ENCODE measurements around the gene NELFA. TPM values are rescaled to one million over a fixed set of nuclear protein-coding genes. Genes with fewer than 3 reads are reported as not detected.

Gene NELFA
- total and polyA plus RNA-seq, 2 experiments from 2014 or later = 54.4 to 71.4 TPM

DNA sequence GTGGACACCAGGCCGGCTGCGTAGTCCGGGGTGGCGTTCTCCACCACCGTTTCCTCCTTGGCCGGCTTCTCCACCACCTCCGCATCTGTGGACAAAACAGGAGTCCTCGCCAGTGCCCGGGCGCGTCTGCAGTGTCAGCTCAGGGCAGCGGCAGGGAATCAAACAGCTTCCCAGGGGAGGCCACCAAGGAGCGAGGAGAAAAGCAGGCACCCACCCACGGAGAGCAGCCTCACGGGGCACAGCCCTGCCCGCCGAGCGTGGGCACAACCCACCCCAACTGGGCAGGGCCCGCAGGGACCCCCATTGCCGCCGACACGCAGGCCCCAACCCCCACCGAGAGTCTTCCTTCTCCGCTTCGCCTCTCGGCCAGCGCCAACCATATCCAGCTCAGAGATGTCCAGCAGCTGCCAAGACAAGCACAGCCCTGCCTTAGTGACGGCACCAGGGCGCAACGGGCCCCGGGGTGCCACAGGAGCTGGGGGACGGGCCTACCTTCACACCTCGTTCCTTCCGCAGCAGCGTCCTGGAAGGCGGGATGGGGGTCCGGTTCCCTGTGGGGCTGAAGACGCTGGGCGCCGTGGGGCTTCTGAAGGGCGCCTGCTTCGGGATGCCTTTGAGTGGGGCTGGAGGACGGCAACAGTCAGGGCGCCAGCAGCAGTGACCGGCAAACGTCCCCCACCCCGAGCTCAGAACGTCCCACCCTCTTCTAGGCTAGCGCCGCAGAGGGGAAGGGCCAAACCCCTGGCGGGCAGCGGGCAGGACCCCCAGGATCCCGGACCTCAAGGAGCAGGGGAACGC is 22.8 kb downstream of the NELFA start:
- Histone ChIP-seq H3K4me1 (ENCODE audit: low read depth) (no peaks in the 10 kb centered on the region), H3K9me3 (ENCODE audit: low read depth) (no peaks in the 10 kb centered on the region), H3K36me3 (peaks cover 36% of the 10 kb centered on the region), H3K27me3 (no peaks in the 10 kb centered on the region), H3K27ac (no peak overlapping the region), H3K4me3 (no peak overlapping the region)
- DNase-seq (ENCODE audit: low read depth in 1 of 2, low spot score in 1 of 2) = no peak
- TF ChIP-seq, protein P1, sequence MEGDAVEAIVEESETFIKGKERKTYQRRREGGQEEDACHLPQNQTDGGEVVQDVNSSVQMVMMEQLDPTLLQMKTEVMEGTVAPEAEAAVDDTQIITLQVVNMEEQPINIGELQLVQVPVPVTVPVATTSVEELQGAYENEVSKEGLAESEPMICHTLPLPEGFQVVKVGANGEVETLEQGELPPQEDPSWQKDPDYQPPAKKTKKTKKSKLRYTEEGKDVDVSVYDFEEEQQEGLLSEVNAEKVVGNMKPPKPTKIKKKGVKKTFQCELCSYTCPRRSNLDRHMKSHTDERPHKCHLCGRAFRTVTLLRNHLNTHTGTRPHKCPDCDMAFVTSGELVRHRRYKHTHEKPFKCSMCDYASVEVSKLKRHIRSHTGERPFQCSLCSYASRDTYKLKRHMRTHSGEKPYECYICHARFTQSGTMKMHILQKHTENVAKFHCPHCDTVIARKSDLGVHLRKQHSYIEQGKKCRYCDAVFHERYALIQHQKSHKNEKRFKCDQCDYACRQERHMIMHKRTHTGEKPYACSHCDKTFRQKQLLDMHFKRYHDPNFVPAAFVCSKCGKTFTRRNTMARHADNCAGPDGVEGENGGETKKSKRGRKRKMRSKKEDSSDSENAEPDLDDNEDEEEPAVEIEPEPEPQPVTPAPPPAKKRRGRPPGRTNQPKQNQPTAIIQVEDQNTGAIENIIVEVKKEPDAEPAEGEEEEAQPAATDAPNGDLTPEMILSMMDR (IDR thresholded peaks at IDR 0.05; ENCODE audit: low read depth, low read length) = no peak

DNA sequence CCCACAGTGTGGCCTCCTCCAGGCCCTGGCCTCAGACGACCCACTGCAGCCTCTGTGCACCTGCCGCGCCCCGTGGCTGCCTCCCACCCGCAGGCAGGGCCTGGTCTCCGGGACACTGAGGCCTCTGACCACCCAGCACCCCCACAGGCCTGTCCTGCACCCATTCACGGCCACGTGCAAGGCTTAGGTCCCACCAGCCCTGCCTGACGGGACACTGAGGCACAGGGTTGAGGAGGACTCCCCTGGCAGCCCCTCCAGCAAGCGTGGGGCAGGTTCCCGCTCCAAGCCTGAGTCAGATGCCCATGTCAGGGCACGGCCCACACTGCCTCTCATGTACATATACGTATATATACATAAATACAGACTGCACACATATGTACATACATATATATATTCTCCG is 23.5 kb downstream of the NELFA start:
- Histone ChIP-seq H3K4me1 (ENCODE audit: low read depth) (no peaks in the 10 kb centered on the region), H3K27me3 (no peaks in the 10 kb centered on the region), H3K36me3 (peaks cover 36% of the 10 kb centered on the region), H3K9me3 (ENCODE audit: low read depth) (no peaks in the 10 kb centered on the region), H3K4me3 (no peak overlapping the region), H3K27ac (no peak overlapping the region)
- TF ChIP-seq, protein P1 (IDR thresholded peaks at IDR 0.05; ENCODE audit: low read depth, low read length) = no peak
- no peak for DNase-seq (ENCODE audit: low read depth in 1 of 2, low spot score in 1 of 2)

DNA sequence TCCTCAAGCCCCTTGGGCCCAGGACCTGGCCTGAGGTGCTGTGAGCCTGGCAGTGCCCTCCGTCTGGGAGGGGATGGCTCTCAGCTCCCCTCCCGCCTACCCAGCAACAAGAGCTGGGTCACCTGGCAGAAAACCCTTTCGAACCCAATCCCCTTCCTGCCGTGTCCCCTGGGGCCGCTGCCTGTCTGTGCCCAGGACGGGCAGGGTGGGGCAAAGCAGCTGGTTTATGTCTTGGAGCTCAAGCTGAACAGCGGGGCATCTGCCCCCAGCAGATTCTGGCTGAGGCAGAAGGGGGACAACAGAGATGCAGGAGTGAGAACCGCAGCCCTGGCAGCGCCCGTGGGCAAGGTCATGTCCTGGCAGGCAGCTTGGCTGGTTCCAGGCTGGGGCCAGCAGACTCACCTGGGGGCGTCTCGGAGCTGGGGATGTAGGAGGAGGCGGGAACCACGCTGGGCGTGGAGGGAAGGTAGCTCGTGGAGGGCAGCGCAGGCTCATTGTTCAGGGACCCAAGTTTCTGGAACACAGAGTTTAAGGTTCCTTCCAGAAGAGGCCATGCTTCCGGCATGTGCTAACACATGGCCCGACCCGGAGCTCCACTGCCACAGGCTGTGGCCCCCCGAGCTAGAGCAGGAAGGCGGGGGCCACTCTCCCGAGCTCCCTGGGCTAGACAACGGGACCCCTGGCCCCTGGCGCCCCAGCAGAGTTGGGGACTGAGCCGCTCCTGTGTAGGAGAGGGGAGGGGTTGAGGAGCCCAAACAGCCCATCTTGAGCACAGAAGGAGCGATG is 24.2 kb downstream of the NELFA start:
- DNase-seq (ENCODE audit: low read depth in 1 of 2, low spot score in 1 of 2) = no peak

DNA sequence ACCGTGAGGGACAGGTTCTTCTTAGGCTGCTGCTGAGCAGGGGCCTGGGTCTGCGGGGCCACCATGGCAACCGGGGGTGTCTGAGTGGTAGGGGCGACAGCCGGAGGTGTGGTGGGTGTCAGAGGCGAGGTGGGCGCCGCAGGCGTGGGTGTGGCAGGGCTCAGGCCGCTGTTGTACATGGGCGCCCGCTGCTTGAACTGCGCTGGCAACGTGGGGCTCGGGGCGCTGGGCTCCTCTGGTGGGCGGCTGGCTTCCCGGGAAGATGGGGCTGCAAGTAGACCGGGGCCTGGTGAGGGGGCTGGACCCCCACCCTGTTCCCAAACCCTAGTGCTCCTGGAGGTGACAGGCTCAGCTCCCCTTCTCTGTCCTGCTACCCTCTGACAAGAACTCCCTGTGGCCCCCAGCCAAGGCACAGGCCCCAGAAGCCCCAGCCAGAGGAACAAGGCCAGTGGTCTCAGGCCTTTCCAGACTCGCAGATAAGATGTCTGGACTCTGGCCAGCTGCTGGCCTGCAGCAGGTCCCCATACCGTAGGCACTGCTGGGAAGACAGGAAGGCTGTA is 24.8 kb downstream of the NELFA start:
- Histone ChIP-seq H3K4me3 (no peak overlapping the region), H3K4me1 (ENCODE audit: low read depth) (no peaks in the 10 kb centered on the region), H3K36me3 (peaks cover 43% of the 10 kb centered on the region), H3K27ac (peak overlapping the region; percentile 64), H3K27me3 (no peaks in the 10 kb centered on the region), H3K9me3 (ENCODE audit: low read depth) (no peaks in the 10 kb centered on the region)
- TF ChIP-seq, protein P1 (IDR thresholded peaks at IDR 0.05; ENCODE audit: low read depth, low read length) = no peak
- peak; percentile 47 to 50 for DNase-seq (ENCODE audit: low read depth in 1 of 2, low spot score in 1 of 2)

More for the DNA sequence above, 24.2 kb downstream of the NELFA start:
- Histone ChIP-seq H3K4me3 (no peak overlapping the region), H3K27me3 (no peaks in the 10 kb centered on the region), H3K27ac (peak overlapping the region; percentile 64), H3K4me1 (ENCODE audit: low read depth) (no peaks in the 10 kb centered on the region), H3K36me3 (peaks cover 39% of the 10 kb centered on the region), H3K9me3 (ENCODE audit: low read depth) (no peaks in the 10 kb centered on the region)
- TF ChIP-seq, protein P1 (IDR thresholded peaks at IDR 0.05; ENCODE audit: low read depth, low read length) = no peak

DNA sequence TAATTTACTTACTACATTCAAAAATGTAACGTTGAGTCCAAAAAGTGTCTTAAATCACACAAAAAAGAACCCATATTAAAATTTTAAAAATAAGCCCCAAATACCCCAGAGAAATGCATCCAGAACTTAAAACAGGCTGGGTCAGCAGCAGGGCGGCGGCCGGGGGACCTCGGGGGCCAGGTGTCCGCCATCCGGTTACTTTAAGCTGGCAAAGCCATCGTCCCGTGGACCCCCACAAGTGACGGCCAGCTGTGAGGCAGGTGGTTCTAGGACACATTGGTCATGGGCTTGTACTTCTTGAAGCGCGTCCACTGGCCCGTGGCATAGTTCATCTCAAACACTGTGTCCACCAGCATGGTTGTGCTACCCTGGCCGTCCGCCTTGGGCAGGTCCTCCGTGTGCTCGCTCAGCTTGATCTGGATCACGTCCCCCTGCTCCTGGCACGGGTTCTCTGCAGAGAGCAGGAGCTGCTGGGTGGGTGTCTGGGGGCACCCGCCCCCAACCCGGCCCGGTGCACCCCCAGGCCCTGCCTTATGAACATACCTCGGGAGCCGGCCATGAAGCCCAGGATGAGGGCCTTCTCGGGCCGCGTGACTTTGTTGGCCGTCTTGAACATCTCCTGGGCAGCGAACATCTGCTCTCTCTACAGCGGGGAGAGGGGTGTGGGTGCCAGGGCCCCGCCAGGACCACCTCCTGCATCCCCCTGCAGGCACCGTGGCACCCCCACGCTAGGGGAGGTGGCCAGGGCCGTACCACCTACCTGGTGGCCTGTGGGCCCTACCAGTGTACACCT is 25.5 kb downstream of the NELFA start:
- DNase-seq (ENCODE audit: low read depth in 1 of 2, low spot score in 1 of 2) = no peak
- H3K4me3 ChIP-seq = no peak overlapping the region
- no peaks in the 10 kb centered on the region for H3K9me3 ChIP-seq (ENCODE audit: low read depth)
- TF ChIP-seq, protein P1 (IDR thresholded peaks at IDR 0.05; ENCODE audit: low read depth, low read length) = no peak
- peaks cover 48% of the 10 kb centered on the region for H3K36me3 ChIP-seq
- peak overlapping the region; percentile 64 for H3K27ac ChIP-seq
- no peaks in the 10 kb centered on the region for H3K4me1 ChIP-seq (ENCODE audit: low read depth)
- no peaks in the 10 kb centered on the region for H3K27me3 ChIP-seq
